Right lung (tissue), 5 donors: ENCODE data around the gene DDX47. TPM values are rescaled to one million over a fixed set of nuclear protein-coding genes. Genes with fewer than 3 reads are reported as not detected.
A peak's percentile ranks its signal among the peaks of the same experiment; 100 is the strongest.
"Not testable (repeated sequence)": the region's sequence is repeated elsewhere in the genome, so short reads cannot be mapped to it uniquely, and the experiment has no call there.

ENCODE experiments used
- DNase-seq, 2 donors: peaks; one replicate each; pipeline ENCODE4 v3.0.0-alpha.2; 2013
- polyA plus RNA-seq, 5 donors: library from polyadenylated mRNA; unstranded; fragments of 120-200 nt; gene quantifications; one replicate each; pipeline versions ENCODE4 v1.2.1 to v1.2.3, GENCODE V29; 2013; ENCODE audit warnings: inconsistent platforms in 1 of 5, low replicate concordance in 1 of 5; ENCODE audit not compliant: insufficient read length in 5 of 5, insufficient read depth in 1 of 5

DDX47 gene
- polyA plus RNA-seq, 5 donors: 69.0 to 87.3 (median 74.0) TPM

DNA sequence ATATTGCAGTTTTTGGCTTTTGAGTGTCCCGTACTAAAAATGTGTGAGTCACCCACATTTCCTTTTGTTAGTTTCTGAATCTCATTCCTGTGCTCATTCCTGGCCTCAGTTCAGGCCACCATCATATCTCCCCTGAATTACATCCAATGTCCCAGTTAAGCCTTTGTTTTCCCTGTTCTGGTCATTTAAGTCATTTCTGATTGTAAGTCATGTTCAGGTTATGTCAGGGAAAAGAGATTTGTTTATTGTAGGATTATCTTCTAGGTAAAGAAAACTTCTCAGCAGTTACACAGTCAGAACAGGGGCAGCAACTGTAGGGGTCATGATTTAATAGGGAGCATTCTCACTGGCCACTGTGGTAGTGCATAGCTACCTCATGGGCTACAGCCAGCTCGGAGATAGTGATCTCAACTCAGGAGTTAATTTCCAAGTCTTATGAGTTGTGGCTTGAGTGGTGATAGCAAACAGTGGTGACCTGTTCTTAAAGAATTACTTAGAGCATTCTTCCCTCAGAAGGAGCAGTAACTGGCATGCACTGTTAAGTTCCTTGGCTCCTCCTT is 6.7 kb downstream of the DDX47 start:
- no peak for DNase-seq

DNA sequence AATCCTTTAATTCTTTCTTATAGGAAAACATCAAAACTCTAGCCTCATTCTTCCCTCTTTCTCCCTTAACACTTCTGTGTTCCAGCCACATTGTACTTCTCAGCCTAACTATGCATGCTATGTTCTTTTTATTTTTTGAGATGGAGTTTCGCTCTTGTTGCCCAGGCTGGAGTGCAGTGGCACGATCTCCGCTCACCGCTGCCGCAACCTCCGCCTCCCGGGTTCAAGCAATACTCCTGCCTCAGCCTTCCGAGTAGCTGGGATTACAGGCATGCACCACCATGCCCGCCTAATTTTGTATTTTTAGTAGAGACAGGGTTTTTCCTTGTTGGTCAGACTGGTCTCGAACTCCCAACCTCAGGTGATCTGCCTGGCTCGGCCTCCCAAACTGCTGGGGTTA is 7.2 kb downstream of the DDX47 start:
- not testable (repeated sequence) for DNase-seq

DNA sequence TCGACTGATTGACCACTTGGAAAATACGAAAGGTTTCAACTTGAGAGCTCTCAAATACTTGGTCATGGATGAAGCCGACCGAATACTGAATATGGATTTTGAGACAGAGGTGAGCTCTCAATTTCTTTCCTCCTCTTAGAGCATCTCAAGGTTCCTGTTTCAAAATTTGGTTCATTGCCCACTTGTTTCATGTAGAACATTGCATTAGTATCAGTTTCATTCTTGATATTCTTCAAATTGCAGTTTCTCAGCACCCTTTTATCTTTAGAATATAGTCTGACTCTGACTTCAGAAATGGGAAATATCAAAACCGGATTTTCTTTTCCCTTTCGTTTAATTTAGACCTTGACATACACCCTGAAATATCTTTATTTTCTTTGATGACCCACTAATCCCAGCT is 8.8 kb downstream of the DDX47 start:
- no peak for DNase-seq

DNA sequence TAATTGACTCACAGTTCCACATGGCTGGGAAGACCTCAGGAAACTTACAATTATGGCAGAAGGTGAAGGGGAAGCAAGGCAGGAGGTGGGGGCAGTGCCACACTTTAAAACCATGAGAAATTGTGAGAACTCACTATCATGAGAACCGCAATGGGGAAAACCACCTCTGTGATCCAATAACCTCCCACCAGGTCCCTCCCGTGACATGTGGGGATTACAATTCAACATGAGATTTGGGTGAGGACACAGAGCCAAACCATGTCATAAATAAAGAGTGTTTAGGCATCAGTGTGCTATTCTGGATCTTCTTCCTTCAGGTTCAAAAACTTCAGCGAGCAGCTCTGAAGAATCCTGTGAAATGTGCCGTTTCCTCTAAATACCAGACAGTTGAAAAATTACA is 9.7 kb downstream of the DDX47 start:
- DNase-seq: no peak

DNA sequence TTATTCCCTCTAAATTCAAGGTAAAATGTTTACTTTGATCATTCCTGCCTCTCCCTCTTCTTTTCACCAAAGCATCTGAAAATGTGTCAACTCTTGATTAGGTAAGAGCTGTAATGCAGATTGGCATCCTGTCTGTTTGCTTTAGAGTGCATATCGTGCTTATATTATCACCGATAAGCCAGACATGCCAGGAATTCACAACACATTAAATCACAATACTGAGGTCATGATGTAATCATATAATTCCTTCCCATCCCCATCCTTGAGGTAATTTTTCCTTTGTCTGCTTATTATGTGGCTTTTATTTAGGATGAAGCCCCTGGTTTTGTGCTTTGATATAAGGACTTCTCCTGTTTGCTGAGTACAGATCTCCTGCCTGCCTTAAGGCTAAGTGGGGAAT is 10.2 kb downstream of the DDX47 start:
- no peak for DNase-seq

DNA sequence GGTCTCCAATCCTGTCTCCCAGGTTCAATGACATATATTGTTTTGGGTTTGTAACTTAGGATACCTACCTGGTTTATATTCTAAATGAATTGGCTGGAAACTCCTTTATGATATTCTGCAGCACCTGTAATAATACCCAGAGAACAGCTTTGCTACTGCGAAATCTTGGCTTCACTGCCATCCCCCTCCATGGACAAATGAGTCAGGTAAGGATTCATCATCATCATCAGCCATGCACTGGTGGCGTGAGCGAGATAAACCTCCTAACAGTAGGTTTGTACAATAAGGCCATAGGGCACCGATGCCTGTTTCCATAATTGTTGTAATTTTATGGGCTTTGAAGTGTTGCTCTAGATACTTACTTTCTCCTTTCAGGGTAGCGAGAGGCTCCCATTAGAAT is 10.7 kb downstream of the DDX47 start:
- DNase-seq: no peak

DNA sequence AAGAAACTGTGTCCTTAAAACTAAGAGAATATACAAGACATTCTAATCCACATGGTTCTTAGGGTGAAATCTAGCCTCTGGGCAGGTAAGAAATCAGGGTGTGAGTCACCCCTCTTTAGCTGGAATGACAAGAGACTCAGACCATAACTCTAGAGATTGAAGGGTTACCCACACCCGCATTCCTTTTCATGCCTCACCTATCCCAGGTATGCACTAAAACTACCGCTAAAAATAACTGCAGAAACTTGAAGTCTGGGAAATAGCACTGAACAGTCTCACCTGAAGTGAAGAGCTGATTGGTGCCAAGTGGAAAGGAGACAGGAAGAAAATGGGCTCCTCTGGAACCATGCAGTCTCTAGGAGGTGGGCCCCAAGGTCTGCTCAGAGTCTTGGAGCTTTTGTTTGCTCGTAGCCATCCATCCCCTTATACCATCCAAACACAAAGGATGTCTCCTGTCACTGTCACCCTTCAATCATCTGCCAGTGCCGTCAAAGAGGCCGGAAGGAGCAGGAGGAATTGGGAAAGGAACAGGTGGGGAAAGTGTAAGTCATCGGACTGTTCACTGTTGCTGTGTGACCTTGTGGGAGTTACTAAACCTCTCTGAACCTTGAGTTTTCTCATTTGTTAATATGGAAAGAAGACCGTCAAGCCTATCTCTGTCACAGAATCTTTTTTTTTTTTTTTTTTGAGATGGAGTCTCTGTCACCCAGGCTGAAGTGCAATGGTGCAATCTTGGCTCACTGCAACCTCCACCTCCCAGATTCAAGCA is 22.4 kb downstream of the DDX47 start:
- DNase-seq: no peak

DNA sequence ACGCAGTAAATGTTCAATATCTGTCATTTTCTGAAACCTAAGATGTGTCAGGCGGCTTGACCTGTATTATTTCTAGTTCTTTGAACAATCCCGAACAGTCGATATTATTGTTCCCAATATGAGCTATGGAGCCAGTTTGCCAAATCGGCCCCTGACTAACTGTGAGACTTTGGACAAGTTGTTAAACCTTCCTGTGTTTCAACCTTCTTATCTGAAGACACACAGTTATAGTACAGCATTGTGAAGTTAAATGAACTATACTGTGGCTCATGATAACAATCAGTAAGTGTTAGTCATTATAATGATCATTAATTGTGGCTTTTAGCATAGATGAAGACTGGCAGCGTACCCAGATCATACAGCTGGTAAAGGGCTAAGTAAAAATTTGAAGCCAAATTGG is 23.4 kb downstream of the DDX47 start:
- no peak for DNase-seq

DNA sequence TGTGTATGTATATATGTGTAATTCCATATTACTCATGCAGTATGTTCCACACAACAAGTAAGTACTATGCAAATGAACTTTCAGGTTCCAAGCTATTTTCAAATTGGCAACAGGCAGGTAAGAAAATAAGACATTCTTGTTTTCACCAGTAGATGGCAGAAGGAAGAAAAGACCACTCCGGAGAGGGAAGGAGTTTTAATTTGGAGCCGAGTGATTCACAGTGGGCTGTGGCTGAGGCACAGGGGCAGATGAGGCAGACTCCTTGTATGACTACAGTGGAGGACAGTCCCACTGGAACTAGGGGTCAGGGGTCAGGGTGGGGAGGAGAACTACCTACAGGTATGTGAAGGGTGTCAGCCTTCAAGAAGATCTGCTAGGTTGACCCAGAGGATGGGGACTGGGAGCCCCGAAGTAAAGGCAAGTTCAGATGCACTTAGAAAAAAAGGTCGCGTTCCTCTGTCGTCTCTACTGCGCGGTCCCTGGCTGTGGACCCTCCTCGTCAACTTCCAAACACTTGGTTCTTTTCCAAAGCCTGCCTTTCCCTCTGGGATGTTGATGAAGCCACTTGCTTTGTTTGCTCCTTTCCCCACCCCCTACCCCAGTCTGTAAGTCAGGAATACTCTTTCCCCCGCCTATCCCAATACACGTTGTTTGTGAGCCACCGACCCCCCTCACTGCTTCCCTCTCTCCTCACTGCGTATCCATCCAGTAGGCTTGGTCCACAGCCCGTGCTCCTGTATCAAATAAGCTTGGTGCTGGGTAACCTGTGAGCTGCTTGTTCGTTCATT is 24.1 kb downstream of the DDX47 start:
- peak in 1 of 2 donors; percentile 33 for DNase-seq

DNA sequence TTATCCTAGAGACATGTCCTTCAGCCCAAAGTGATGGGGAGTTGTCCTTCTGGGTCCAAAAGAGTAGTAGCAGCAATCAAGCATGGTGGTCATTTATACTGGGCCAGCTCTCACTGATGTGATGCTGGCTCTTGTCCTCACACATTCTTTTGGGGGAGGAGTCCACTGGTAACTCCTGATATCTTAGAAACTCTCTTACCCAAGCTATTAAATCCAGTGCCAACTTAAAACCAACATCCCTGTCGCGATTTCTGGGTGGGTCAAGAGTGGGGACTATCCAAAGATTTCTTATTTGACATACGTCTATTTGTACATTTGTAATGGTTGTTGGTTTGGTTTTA is 24.6 kb downstream of the DDX47 start:
- no peak for DNase-seq

DNA sequence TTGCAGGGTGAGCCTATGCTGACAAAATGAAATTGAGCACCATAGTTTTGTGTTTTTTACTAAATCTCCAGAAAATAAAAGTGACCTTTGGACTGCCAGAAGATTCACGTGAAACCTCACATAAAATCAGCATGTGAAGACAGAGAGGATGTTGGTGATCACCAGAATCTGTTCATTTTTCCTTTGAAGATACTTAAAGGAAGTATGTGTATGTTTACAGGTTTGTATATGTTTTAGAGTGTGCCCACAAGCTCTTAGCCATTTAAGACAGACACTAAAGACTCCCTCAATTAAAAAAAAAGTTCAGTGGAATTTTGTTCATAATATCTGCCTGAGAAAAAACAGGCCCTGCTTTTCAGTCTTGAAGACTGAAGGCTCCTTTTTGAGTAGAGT is 25.9 kb downstream of the DDX47 start:
- no peak for DNase-seq

DNA sequence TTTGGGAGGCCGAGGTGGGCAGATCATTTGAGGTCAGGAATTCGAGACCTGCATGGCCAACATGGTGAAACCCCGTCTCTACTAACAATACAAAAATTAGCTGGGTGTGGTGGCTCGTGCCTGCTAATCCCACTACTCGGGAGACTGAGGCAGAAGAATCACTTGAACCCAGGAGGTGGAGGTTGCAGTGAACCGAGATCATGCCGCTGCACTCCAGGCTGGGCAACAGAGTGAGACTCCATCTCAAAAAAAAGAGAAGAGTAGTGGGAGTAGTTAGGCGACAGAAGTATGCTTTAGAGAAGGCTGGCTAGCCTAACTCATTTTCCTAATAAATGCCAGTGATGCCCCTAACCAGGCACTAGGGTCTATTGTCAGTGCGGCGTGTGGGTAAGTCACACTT is 26.3 kb downstream of the DDX47 start:
- not testable (repeated sequence) for DNase-seq

DNA sequence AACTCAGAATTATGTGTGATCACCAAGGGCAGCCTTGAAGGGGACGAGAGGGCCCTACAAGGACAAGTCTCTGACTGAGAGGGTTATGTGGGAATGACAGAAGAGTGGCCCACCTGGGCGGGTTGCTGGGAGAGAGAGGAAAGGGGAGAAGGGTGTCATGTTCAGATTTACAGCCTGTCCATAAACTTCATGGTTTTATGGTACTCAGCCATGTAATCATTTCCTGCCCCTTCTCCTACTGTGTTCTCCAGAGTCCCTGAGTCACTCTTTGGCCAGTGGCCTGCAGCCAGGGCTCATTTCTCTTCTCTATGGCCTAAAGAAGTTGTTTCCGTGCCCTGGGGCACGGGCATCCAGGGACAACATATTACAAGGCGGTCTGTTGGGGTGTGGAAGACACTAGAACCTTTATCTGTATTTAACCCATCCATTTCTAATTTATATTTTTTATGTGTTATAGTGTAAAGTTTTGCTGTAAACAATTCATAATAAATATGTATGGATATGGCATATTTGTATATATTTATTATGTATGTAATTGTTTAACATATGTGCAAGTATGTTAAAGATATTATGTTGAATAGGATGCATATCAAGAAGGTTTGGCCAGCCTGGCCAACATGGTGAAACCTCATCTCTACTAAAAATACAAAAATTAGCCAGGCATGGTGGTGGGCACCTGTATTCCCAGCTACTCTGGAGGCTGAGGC is 26.9 kb downstream of the DDX47 start:
- DNase-seq: no peak

DNA sequence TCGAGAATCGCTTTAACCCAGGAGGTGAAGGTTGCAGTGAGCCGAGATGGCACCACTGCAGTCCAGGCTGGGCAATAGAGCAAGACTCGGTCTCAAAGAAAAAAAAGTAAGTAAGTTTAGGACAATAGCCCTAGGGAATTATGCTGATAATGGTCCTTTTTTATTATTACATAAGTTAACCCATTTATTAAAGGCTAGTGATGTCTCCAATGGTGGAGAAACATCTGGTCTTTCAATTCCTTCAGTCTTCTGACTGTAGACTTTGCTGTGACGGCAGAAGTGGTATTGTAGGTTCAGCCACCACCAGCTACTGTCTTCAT is 27.4 kb downstream of the DDX47 start:
- DNase-seq: no peak

DNA sequence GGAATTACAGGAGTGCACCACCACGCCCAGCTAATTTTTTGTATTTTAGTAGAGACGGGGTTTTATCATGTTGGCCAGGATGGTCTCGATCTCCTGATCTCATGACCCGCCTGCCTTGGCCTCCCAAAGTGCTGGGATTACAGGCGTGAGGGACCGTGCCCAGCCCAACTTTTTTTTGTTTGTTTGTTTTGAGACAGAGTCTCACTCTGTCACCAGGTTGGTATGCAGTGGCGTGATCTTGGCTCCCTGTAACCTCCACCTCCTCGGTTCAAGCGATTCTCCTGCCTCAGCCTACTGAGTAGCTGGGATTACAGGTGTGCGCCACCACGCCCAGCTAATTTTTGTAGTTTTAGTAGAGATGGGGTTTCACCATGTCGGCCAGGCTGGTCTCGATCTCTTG is 28.3 kb downstream of the DDX47 start:
- not testable (repeated sequence) for DNase-seq

DNA sequence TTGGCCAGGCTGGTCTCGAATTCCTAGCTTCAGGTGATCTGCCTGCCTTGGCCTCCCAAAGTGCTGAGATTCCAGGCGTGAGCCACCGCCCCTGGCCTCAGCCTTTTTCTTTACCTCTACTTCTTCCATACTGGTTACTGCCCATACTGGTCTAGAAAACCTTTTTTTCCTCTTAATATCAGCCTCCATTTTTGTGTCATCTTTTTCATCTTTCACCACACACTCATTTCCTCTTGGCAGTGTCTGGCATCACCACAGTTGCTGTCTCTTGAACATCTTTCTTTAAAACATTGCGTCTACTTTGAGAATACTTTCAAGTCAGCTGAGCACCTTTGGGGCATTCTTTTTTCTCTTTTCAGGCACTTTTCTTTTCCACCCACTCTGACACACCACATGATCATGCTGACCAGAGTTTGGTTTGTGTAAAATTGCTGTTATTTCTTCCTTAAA is 32.7 kb downstream of the DDX47 start:
- DNase-seq: no peak

DNA sequence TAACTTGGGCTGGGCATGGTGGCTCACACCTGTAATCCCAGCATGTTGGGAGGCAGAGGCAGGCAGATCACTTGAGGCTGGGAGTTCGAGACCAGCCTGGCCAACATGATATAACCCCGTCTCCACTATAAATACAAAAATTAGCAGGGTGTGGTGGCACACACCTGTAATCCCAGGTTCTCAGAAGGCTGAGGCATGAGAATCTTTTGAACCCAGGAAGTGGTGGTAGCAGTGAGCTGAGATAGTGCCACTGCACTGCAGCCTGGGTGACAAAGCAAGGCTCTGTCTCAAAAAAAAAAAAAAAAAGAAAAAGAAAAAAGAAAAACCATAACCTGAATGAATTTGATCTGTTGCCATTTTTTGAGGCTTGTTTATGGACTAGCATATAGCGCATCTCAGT is 33.6 kb downstream of the DDX47 start:
- DNase-seq: not testable (repeated sequence)

DNA sequence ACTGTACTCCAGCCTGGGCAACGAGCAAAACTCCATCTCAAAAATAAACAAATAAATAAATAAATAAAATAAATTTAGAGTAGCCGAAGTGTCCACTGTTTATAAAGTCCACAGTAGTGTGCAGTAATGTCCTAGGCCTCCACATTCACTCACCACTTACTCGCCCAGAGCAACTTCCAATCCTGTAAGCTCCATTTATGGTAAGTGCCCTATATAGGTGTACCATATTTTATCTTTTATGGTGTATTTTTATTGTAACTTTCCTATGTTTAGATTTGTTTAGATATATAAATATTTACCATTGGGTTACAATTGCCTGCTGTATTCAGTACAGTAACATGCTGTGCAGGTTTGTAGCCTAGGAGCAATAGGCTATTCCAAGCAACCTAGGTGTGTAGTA is 40.3 kb downstream of the DDX47 start:
- DNase-seq: no peak

DNA sequence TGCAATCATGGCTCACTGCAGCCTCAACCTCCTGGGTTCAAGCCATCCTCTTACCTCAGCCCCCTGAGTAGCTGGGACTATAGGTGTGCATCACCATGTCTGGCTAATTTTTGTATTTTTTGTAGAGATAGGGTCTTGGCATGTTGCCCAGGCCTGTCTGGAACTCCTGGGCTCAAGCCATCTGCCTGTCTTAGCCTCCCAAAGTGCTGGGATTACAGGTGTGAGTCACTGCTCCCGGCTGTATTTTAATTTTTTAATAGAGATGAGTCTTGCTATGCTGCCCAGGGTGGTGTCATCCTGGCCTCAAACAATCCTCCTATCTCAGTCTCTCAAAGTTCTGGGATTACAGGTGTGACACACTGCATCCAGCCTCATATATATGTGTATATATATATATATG is 46.5 kb downstream of the DDX47 start:
- DNase-seq: no peak

DNA sequence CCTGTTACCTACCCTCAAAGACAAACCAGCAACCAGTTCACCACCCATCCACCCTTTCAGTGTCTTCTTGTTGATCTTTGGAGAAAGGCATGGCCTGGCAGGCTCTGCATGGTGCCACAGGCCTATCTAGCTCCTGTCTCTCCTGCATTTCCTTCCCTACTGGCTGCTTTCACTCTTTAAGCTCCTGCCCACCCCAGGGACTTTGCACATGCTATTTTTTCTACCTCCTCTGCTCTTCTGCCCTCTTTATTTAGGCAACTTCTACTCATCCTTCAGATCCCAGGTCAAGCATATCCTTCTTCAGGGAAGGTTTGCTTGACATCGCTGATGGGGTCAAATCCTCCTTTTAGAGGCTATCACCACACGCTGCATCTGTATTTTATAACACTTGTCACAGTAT is 51.1 kb downstream of the DDX47 start:
- DNase-seq: no peak

DNA sequence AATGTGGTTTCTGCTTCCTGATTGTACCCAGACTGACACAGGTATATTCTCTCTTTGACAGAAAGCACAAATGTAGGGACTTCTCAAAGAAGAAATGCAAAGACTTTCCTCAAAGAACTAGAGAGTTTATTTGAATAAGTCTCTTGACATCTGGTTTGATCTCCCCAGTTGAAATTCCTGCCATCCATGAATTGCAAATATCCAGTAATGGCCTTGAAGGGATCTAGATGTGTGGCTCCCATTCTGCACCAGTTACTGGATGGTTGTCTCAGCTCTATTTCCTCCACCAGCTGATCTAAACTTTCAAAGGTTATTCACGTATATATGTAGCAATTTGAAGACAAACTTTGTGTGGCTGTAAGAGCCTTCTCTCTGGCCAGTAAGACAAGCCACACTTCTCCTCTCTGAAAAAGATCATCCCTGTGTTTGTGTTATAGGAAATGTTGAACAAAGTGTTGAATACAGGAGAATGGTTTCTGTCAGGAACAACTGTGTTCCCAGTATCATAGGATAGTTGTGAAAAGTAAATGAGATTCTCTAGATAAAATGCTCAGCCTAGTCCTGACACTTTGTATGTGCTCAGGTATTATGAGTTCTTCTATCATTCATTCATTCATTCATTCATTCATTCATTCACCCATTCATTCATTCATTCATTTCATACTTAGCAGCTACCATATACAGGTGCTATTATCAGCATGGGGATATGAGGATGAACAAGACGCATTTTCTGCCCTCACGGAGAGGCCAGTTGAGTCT is 55.5 kb downstream of the DDX47 start:
- no peak for DNase-seq

DNA sequence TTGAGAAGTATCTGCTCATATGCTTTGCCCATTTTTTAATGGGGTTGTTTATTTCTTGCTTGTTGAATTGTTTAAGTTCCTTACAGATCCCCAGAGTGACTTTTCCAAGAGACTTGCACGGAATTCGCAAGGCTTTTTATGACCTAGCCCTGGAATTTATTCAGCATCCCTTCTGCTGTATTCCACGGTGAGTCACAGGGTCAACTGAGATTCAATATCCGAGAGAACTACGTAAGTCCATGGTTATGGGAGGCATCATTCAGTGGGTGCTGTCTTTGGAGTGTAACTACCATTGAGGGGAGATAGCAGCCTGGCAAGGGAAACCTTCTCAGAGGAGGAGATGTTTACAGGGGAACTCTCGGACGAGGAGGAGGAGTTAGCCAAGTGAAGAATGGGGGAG is 57.3 kb downstream of the DDX47 start:
- DNase-seq: no peak
